HG02885 (cell line): ENCODE results near the gene CAPZB.

Experiments
- ATAC-seq: cut with Tn5 transposase; IDR thresholded peaks from one replicate; pipeline ENCODE4 v1.9.1; 2021; ENCODE audit warnings: mild to moderate bottlenecking; ENCODE audit not compliant: unreplicated experiment, poor library complexity

Gene CAPZB

DNA sequence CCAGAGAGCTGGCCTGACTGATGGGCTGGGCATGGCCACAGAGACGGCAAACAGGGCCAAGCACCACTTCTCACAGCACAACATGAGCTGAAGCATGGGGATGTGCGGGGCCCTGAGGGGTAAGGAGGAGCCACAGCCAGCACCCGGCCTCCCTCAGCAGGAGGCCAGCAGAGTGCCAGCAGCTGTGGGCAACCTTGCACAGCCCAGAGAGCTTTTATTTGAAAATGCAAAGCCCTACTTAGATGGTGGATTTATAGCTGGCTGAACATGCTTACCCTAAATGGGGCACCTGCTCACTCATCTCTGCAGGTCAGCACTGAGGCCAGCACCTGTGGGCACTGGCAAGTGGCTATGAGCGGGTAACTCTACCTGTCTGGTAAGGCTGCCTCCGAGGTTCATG is 129.1 kb downstream of the CAPZB start:
- ATAC-seq, result no peak

DNA sequence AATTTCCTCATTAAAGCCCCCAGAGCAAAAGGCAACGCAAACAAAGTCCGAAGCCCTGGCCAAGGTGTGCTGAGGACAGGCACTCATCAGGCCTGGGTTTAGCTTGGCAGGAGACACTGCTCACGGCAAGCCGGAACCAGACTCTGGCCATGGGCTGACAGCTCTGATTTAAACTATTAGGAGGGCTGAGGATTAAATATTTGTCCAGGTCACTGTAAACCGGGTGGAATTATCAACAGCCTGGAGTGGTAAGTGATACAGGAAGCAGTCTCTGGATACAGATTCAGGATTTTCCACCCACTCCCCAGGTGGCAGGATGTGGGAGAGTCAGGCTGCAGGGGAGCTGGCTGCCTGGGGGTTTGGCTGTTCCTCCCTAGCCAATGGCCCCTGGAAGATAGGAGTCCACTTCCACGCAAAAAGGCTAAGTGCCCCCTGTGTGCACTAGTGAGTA is 130.8 kb downstream of the CAPZB start:
- ATAC-seq, result no peak

DNA sequence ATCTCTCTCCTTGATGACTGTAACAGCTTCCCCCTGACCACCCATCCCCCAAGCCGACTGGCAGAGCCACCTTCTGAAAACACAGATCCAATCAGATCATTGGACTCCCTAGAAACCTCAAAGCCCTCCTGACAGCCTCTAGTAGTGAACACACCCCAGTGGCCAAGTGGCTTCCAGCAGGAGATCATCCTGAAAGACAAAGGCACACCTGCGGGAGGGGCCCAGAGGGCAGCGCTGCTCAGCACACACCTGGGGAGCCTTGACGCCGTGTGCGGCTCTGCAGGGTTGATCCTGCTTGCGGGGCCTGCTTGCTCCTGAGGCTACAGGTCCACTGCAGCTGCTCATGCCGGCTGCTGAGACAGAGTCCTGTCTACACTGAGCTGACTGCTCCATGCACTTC is 131.7 kb downstream of the CAPZB start:
- ATAC-seq, result no peak

DNA sequence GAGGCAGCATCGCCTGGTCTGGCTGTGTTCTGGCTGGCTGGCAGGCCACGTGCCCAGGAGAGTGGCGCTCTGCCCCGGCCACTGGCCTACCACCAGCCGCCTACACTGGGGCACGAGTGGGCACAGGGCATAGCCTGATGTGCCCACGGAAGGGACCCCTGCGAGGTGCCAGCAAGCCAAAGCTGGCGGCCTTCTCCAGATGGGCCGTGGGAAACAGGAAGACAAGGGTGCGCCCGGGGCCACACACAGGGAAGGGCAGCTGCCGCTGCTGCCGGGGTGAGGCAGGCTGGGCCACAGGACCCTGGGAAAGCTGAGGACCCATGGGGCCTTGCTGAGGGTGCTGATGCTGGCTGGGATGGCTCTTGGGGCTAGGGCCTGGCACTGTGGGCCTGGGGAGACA is 132.5 kb downstream of the CAPZB start:
- no peak for ATAC-seq

DNA sequence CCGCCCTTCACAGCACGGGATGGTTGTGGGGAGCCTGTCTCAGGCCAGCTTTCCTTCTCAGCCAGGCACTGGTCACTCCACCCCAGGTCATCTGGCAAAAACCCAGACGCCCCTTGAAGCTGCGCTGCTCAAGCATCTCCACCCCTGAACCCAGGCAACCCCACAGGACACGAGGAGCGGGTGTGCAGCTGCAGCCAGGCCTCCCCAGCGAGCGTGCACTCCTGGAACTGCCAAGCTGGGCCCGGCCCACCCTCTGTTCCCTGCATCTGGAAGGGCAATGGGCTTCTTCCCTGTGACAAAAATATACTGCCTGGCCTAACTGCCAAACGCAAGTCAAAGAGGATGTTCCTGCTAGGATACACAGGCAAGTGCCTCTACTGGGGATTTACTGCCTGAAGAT is 133.5 kb downstream of the CAPZB start:
- no peak for ATAC-seq

DNA sequence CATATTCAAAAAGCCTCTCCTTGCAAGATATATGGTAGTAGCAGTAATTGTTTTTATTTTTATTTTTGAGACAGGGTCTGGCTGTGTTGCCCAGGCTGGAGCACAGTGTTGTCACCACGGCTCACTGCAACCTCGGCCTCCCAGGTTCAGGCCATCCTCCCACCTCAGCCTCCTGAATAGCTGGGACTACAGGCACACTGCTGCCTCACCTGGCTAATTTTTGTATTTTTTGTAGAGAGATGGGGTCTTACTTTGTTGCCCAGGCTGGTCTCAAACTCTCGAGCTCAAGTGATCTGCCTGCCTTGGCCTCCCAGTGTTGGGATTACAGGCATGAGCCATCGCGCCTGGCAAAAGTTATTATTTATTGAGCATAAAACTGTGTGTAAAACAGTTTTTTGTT is 134.8 kb downstream of the CAPZB start:
- ATAC-seq, result no peak

DNA sequence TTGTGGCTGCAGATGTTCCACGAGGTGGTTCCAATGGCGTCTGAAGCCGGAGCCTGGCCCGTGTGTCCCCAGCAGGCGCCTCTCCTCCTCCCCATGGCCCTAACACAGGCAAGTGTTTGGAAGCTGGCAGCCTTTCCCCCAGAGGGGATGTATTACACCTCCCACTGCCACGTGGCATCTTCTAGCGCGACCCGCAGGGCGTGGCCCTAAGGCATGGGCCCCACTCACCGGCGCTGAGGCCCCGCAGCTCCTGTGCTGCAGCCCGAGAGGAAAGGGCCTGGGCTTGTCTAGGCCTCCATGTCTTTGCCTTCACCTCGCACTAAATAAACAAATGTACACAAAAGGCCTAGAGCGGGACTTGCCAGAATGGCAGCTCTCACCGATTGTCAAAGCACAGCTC is 135.3 kb downstream of the CAPZB start:
- ATAC-seq, result no peak

DNA sequence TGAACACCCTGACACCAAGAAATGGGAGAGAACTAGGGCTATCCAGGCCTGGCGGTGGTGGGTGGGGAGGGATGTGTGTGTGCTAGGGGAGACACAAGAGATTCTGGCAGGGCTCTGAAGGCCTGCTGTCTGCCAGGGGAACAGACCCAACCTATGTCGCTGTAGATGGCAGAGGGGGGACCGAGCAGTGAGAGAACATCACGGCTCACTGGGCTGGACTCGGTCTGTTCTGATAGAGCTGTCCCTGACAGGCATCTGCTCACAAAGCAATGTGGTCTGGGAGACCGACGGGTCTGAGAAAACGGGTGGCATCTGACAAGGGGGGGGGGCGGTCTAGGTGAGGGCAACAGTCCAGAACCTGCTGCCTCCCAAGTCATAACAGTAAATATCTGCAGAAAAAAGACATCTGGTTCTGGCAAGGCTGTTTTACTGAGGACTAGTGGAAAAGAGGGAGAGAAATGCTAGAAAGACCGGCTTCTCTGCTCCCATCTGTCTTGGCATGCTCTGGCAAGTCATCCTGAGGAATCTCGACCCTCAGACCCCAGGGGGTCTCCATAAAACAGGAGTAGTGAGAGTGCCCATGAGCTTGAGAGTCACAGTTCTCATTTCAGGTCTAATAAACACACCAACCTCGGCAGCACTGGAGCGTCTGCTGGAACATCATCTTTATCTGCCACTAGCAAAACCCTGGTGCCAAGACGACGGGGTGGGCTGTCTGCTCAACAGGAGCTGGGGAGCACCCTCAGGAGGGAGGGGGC is 136.7 kb downstream of the CAPZB start:
- ATAC-seq, result no peak

DNA sequence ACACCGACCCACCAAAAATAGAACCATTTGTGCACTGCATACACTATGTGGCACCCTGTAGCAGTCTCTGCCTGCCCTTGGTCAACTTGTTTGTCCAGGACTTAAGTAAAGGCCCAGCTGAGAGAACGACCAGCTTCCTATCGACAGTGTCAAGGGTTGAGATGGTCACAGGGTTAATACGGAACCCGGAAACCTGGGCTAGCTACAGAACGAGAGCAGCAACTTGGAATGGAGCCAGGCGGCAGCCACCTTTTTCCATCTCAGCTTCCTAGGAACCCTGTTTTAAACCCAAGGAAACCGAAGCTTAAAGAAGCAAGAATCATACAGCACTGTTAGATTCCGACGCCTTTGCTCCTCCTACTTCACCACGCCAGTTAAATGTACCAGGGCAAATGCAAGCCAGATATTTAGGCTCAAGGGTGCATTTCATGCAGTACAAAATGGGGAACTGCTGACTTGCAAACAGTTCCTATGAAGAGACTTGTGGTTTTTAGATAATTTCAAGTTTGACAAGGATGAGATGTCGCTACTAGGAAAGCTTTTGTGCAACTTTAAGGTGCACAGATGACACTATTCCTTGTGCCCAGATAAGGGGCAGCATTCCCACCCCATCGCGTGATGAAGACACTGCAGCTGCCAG is 137.7 kb downstream of the CAPZB start:
- no peak for ATAC-seq

DNA sequence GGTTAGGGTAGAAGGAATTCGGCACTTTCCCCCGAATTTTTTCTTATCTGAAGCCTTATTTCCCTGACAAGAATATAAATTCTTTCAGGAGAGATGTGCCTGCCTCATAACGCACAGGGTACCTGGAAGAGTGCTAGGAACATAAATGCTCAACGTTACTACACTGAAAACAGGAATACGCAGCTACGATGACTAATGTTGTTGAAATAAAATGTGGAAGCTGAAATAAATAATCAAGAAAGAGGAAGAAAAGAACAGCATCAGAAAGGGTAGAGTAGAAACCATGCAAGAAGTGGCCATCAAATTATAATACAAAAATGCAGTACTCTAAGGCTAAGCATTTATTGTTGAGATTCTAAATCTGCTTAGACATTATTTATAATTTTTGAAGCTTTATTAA is 139.3 kb downstream of the CAPZB start:
- no peak for ATAC-seq

DNA sequence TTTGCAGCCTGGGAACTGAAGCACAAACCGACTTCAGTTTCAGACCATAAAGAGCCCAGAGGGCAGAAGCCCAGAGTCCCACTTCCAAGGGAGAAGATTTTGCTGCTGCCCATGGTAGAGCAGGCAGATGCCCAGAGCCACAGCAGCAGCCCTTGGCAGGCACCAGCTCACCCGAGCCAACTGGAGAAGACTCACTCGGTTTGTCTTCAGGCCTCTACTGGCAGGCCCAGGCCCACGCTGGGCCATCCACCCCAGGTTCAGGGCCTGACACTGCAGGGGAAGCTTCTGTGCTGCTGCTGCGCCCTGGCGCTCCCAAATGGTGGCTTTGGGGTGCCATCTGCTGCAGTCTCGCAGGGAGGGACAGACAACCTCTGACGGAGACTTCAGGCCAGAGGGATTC is 139.9 kb downstream of the CAPZB start:
- ATAC-seq, result no peak

DNA sequence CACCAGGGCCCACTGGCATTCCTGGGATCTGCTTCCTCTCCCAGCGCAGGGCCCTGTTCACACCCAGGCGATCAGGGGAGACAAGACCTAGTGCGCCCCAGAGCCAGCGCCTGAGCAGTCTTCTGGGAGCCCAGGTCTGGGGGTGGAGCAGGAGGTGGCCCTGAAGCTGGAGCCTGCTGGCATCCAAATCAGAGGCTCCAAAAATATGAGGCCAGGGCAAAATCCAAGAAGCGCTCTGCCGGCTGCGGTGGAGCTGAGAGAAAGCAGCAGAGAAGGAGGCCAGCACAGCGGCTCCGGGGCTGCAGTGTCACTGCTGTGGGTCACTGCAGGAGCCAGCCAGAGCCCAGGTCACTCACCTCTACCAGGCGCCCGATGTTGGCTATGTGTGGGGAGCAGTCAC is 140.5 kb downstream of the CAPZB start:
- ATAC-seq, result no peak

DNA sequence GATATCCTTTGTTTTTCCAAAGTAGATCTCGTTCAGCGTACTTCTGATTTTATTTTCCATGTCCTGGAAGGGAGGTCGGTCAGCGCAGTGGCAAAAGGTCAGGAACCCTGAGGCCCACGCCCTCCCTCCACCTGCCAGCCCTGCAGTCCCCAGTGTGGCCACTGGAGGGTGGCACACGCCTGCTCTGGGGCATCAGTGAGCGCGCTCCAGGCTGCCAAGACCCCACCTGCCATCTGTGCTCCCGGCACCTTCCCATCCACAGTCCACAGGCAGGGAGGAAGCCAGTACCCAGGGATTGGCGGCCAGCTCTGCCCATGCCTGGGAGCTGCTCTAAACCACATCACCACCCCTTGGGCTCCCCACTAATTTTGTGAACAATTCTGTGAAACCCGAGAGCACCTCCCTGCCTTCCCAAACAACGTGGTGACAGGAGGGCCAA is 140.9 kb downstream of the CAPZB start:
- no peak for ATAC-seq

DNA sequence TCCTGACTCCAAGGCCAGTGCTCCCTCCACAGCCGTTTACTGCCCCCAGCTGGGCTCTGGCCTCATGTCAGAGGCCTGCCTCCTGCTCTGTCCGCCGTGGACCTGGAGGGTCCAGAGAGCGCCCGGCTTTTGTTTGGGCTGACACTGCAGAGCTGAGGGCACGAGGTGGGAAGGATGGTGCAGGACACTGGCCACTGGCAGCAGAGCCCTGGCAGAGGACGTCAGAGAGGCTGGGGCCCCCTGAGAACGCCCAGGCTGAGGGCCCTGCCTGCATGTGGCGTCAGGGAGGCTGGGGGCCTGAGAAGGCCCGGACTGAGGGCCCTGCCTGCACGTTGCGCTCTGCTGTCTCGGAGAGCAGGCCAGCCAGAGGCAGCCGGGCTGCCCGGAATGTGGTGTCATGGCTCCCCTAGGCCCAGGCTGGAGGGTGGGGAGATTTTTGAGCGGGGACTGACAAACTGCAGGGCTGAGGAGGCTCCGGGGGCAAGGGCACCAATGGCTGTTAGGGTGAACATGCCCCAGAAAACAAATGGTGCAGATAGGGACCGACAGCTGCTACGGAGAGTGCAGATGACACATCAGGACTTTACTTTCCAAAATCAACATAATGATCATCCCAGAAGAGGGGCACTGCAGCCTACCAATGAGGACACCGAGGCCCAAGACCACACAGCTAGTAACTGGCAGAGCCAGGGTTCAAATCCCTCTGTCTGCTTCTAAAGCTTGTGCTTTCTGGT is 141.6 kb downstream of the CAPZB start:
- no peak for ATAC-seq

DNA sequence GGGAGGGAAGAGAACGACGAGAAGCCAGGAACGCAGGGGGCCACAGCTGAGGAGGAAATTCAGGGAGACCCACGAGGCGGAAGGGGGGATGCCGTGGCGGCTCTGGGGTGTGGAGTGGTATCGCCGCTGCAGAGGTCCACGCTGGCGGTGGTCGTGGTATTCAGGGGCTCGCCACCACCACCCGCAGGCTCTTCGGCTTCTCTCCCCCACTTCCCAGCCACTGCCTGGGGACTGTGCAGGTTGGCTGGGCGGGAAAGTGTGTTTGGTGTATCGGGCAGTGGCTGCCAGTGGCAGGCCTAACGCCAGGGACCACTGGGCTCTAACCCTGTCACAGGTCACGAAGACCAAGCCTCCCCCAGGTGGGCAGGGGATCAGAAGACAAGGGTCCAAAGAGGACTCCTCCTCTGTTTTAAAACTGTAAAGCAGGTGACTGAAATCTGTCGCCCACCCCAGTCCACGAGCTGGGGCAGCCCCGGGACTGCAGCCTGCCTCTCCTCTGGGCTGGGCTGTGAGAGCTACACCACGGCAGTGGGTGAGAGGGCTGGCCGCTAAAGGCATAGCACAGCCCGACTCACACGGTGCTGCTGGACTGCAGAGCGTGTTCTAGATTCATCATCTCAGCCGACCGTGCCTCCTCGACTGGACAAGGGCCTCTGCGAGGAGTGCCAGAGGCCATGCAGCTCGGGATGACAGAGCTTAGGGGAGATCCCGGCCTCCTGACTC is 142.3 kb downstream of the CAPZB start:
- ATAC-seq, result no peak

DNA sequence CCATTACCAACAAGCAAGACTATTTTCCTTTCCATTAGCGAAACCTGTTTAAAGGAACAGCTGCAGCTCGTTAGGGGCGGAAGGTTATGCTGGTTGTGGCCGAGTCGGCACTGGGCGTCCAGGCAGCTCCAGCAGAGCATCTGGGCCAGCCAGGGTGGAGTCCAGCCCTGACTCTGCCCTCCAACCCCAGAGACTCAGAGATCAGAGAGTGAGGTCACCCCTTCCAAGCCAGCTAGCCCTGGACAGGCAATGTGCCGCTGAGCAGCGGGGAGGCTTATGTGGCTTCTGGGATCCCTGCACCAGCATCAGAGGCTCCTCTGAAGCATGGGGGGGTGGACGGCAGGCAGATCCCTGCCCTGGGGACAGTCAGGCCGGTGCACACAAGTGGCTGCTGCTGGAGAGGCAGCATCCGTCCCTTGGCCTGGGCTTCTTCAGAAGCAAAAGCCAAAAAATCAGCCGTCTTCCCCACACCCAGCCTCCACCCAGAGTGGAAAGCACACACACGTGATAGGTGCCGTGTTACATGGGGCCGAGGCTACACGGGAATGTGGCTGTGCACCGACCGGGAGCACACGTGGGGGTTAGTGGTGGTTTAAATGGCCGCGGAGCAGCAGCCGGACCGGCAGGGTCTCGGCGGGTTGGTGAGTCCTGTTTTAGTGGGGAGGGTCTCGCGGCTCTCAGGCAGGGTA is 143.1 kb downstream of the CAPZB start:
- no peak for ATAC-seq

DNA sequence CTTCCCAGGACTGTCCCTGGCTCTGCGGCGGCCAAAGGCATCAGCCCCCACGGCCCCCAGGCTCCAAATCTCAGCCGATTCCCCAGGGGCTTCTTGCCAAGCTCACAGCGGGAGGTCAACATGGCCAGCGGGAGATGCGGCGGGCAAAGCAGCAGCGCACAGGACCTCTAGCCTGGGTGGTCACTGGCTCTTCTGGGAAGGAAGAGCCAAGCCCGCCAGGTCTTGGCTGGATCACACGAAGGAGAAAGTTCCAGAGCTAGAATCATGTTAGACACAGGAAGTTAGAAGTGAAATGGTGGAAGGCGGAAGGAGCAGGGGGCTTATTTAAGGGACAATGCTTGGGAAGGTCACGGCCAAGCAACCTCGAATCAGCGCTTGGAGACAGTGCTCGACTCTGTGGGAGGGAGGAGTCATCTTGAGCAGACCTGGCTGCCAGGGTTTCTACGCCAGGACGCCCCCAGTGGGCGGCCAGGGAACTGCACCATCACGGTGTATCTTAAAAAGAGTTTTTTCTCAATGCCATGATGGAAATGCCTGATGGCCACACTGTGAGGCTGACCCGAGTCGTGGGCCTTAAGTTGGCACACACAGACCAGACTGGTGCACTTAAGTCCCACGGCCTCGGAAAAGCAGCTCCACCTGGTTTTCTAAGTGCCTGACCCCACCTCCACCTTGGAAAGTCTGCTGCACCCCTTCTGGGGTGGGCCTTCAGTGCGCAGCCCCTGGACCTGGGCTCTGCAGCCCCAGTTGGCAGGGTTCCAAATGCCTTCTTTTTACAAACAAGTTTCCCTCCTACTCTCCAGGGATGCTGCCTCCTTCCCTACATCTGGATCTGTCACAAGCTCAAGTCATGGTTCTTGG is 143.9 kb downstream of the CAPZB start:
- no peak for ATAC-seq

DNA sequence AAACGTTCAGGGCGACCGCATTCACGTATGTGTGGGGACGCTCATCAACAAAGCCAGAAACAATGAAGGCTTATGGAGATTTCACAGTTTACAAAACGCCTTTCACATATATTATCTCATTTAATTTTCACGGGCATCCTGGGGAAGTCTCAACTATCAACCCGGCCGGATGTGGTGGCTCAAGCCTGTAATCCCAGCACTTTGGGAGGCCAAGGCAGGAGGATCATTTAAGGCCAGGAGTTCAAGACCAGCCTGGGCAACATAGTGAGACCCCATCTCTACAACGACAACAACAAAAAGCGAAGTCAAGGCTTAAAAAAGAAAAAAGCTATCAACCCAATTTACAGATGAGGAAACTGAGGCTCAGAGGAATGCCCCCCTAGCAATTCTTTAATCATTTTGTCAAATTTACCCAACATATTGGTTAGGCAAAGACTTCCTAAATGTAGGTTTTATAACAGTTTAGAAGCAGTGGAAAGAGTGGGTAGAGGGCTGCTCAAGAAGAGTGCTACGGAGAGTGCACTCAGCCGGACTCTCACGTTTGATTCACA is 144.9 kb downstream of the CAPZB start:
- no peak for ATAC-seq
